IMR-90 (cell line): ENCODE data around the gene BTBD9. TPM values are rescaled to one million over a fixed set of nuclear protein-coding genes. Genes with fewer than 3 reads are reported as not detected.

Source experiments
- ATAC-seq: fragments of 200-7000 bp; cut with Tn5 transposase; 2 replicates; pipeline ENCODE4 v1.9.1; 2020; ENCODE audit warnings: low read depth, mild to moderate bottlenecking, moderate library complexity
- BruUV-seq: library from RNA; stranded (reverse); fragments of 400-500 nt; replicated peaks from 2 replicates; lab custom pipeline; 2021; lab: Mats Ljungman, UMichigan
- CTCF ChIA-PET: fragments of 300-600 bp; formaldehyde crosslinking; extraction: SDS; loops from one replicate; lab custom pipeline; 2021; ENCODE audit warnings: antibody characterized with exemption; lab: Yijun Ruan, JAX
- POLR2A ChIA-PET: fragments of 300-600 bp; sonication (Branson Sonifier 250); formaldehyde crosslinking; loops from one replicate; lab custom pipeline; 2022; ENCODE audit warnings: antibody characterized with exemption; ENCODE audit not compliant: unreplicated experiment; lab: Charles Lee
- DNase-seq: peaks from one replicate; pipeline ENCODE4 v3.0.0; 2013
- H2AFZ ChIP-seq: replicated peaks from 2 replicates; pipeline ENCODE3; 2013; ENCODE audit warnings: low read length, mild to moderate bottlenecking; ENCODE audit not compliant: poor library complexity
- H2AK5ac ChIP-seq: 2 replicates; pipeline ENCODE4 v1.6.1; 2013; ENCODE audit warnings: low read depth, low read length, inconsistent platforms
- H2AK9ac ChIP-seq: replicated peaks from 2 replicates; pipeline ENCODE3; 2013; ENCODE audit warnings: mild to moderate bottlenecking, low read depth, low read length, moderate library complexity; ENCODE audit not compliant: poor library complexity
- H2BK120ac ChIP-seq: 2 replicates; pipeline ENCODE4 v1.6.1; 2013; ENCODE audit warnings: low read depth, low read length, inconsistent platforms
- H2BK15ac ChIP-seq: 3 replicates; pipeline ENCODE4 v1.6.1; 2013; ENCODE audit warnings: low read depth, low read length, inconsistent platforms
- H2BK20ac ChIP-seq: 2 replicates; pipeline ENCODE4 v1.6.1; 2013; ENCODE audit warnings: low read depth, mild to moderate bottlenecking, inconsistent platforms, low read length, moderate library complexity
- H2BK5ac ChIP-seq: 2 replicates; pipeline ENCODE4 v1.6.1; 2013; ENCODE audit warnings: mild to moderate bottlenecking, low read depth, low read length, inconsistent platforms; ENCODE audit not compliant: poor library complexity, severe bottlenecking
- H3K14ac ChIP-seq: replicated peaks from 2 replicates; pipeline ENCODE4 v1.6.1; 2013; ENCODE audit warnings: low read depth, low read length, inconsistent platforms
- H3K18ac ChIP-seq: 2 replicates; pipeline ENCODE4 v1.6.1; 2013; ENCODE audit warnings: low read depth, low read length, control low read depth
- H3K23ac ChIP-seq: 2 replicates; pipeline ENCODE4 v1.6.1; 2013; ENCODE audit warnings: low read depth, low read length, inconsistent platforms
- H3K27ac ChIP-seq: 2 replicates; pipeline ENCODE4 v1.5.1; 2013; ENCODE audit warnings: mild to moderate bottlenecking, control low read depth, low read length; ENCODE audit not compliant: insufficient read depth
- H3K27me3 ChIP-seq: 2 replicates; pipeline ENCODE4 v1.6.1; 2013; ENCODE audit warnings: low read length; ENCODE audit not compliant: control insufficient read depth, insufficient read depth
- H3K36me3 ChIP-seq: 2 replicates; pipeline ENCODE4 v1.6.1; 2013; ENCODE audit warnings: low read length, mixed read lengths; ENCODE audit not compliant: control insufficient read depth, insufficient read depth
- H3K4ac ChIP-seq: 2 replicates; pipeline ENCODE4 v1.6.1; 2013; ENCODE audit warnings: low read depth, low read length, inconsistent platforms
- H3K4me1 ChIP-seq: 2 replicates; pipeline ENCODE4 v1.6.1; 2013; ENCODE audit warnings: low read length, mixed read lengths; ENCODE audit not compliant: control insufficient read depth, insufficient read depth
- H3K4me2 ChIP-seq: 2 replicates; pipeline ENCODE4 v1.6.1; 2013; ENCODE audit warnings: low read depth, mild to moderate bottlenecking, control low read depth, low read length, moderate library complexity
- H3K4me3 ChIP-seq: 2 replicates; pipeline ENCODE4 v1.5.1; 2013; ENCODE audit warnings: low read depth, mild to moderate bottlenecking, control low read depth, low read length, moderate library complexity; ENCODE audit not compliant: insufficient read depth
- H3K56ac ChIP-seq: 2 replicates; pipeline ENCODE4 v1.6.1; 2013; ENCODE audit warnings: low read length, inconsistent platforms; ENCODE audit not compliant: insufficient read depth; ENCODE audit errors: extremely low read depth
- H3K79me1 ChIP-seq, 2 experiments: 2 replicates each; pipeline ENCODE4 v1.6.1; 2013; ENCODE audit warnings: low read length in 2 of 2, inconsistent platforms in 1 of 2, low read depth in 1 of 2
- H3K9ac ChIP-seq: 2 replicates; pipeline ENCODE4 v1.6.1; 2013; ENCODE audit warnings: low read depth, low read length, control low read depth
- H3K9me1 ChIP-seq: 2 replicates; pipeline ENCODE4 v1.6.1; 2013; ENCODE audit warnings: low read length, inconsistent platforms; ENCODE audit not compliant: insufficient read depth
- H3K9me3 ChIP-seq: 2 replicates; pipeline ENCODE4 v1.6.1; 2013; ENCODE audit warnings: low read length; ENCODE audit not compliant: control insufficient read depth, insufficient read depth
- H4K20me1 ChIP-seq: 2 replicates; pipeline ENCODE4 v1.6.1; 2013; ENCODE audit warnings: low read length, inconsistent platforms; ENCODE audit not compliant: insufficient read depth
- H4K5ac ChIP-seq: 2 replicates; pipeline ENCODE4 v1.6.1; 2013; ENCODE audit warnings: mild to moderate bottlenecking, low read depth, low read length, control low read depth
- H4K8ac ChIP-seq, 2 experiments: 2 replicates each; pipeline ENCODE4 v1.6.1; 2013; ENCODE audit warnings: low read depth in 2 of 2, low read length in 2 of 2, control low read depth in 1 of 2, inconsistent platforms in 1 of 2
- H4K91ac ChIP-seq: 2 replicates; pipeline ENCODE4 v1.6.1; 2013; ENCODE audit warnings: low read depth, low read length, inconsistent platforms; ENCODE audit not compliant: insufficient read depth
- BHLHE40 ChIP-seq: fragments of 150-350 bp; IDR thresholded peaks from 2 replicates; pipeline ENCODE4 v1.6.1; 2016; ENCODE audit warnings: mild to moderate bottlenecking, low read depth, low read length
- CHD1 ChIP-seq: IDR thresholded peaks from 2 replicates; pipeline ENCODE4 v1.6.1; 2012; ENCODE audit warnings: low read depth, low read length, improper control_type of control experiment
- FOS ChIP-seq: fragments of 150-350 bp; IDR thresholded peaks from 2 replicates; pipeline ENCODE4 v1.6.1; 2016; ENCODE audit warnings: low read depth, low read length
- MAFK ChIP-seq: IDR thresholded peaks from 2 replicates; pipeline ENCODE4 v1.6.1; 2012; ENCODE audit warnings: low read depth, low read length, improper control_type of control experiment
- MAZ ChIP-seq: IDR thresholded peaks from 2 replicates; pipeline ENCODE4 v1.6.1; 2012; ENCODE audit warnings: low read depth, mild to moderate bottlenecking, low read length, improper control_type of control experiment, moderate library complexity, borderline replicate concordance
- MXI1 ChIP-seq: IDR thresholded peaks from 2 replicates; pipeline ENCODE4 v1.6.1; 2012; ENCODE audit warnings: low read depth, mild to moderate bottlenecking, low read length, moderate library complexity, borderline replicate concordance
- NFE2L2 ChIP-seq: fragments of 150-350 bp; IDR thresholded peaks from 2 replicates; pipeline ENCODE4 v1.6.1; 2016; ENCODE audit warnings: low read depth, mild to moderate bottlenecking, low read length
- POLR2A ChIP-seq: IDR thresholded peaks from 2 replicates; pipeline ENCODE4 v1.6.1; 2012; ENCODE audit warnings: mild to moderate bottlenecking, low read depth, low read length
- RAD21 ChIP-seq: IDR thresholded peaks from 2 replicates; pipeline ENCODE4 v1.6.1; 2012; ENCODE audit warnings: low read length, improper control_type of control experiment
- RCOR1 ChIP-seq: IDR thresholded peaks from 2 replicates; pipeline ENCODE4 v1.6.1; 2012; ENCODE audit warnings: mild to moderate bottlenecking, low read length, improper control_type of control experiment; ENCODE audit not compliant: insufficient replicate concordance
- RFX5 ChIP-seq: IDR thresholded peaks from 2 replicates; pipeline ENCODE4 v1.8.0; 2012; ENCODE audit warnings: low read depth, mild to moderate bottlenecking, low read length, moderate library complexity
- SMC3 ChIP-seq: fragments of 150-350 bp; IDR thresholded peaks from 2 replicates; pipeline ENCODE4 v1.6.1; 2016; ENCODE audit warnings: low read depth, mild to moderate bottlenecking, antibody characterized with exemption, low read length, moderate library complexity
- WGBS, 2 experiments: methylation state at CpG; one replicate each; pipeline versions ENCODE4 v1.1.5 to v1.1.7; 2013; ENCODE audit warnings: missing lambda C conversion rate in 2 of 2; ENCODE audit not compliant: insufficient read length in 1 of 2; ENCODE audit errors: extremely low coverage in 2 of 2; 5-methylcytosine and 5-hydroxymethylcytosine counted together
- dilution Hi-C: fragments of 300-500 bp; cut with HindIII; formaldehyde crosslinking; loops from one replicate; pipeline ENCODE4 v1.14.3; 2018; ENCODE audit warnings: low sequenced_read_pairs; ENCODE audit not compliant: unreplicated experiment
- in situ Hi-C: fragments of 300-500 bp; cut with MboI; formaldehyde crosslinking; loops from 3 replicates; pipeline ENCODE4 v1.14.3; 2019; ENCODE audit warnings: low sequenced_read_pairs, inconsistent platforms, mixed read lengths
- intact Hi-C: fragments of 100-400 bp; cut with micrococcal nuclease; formaldehyde crosslinking; loops from 2 replicates; pipeline ENCODE4 v1.10.0; 2022
- polyA plus RNA-seq, 3 experiments: library from polyadenylated mRNA; depleted of rRNA; stranded (reverse); fragments of >200 nt; gene quantifications; 2 replicates each; pipeline ENCODE4 v1.2.3, GENCODE V29; 2012; ENCODE audit warnings: low replicate concordance in 1 of 3
- total RNA-seq: library from RNA; depleted of rRNA; stranded (reverse); fragments of >200 nt; gene quantifications from 2 replicates; pipeline ENCODE4 v1.2.3, GENCODE V29; 2012

The BTBD9 gene
- total and polyA plus RNA-seq, 2 of the 4 experiments (the other 2 are of a cell fraction): 4.1 to 22.0 TPM

GRCh38 chr6:38650207-38650752, 10.6 kb upstream of the BTBD9 start:
- H2AFZ ChIP-seq: no peak overlapping the region
- peaks cover 3% of the 10 kb centered on the region; the same call in 1 of the 2 replicates for H3K9me1 ChIP-seq
- H2BK5ac ChIP-seq: no peak overlapping the region
- intact Hi-C loops: no loop called here
- no peak overlapping the region for H3K23ac ChIP-seq
- 100% methylated on average over 1 of the region's 5 CpGs; no CpG with 5 or more reads in 1 of the 2 experiments for WGBS, 2 experiments
- no peaks in the 10 kb centered on the region for H3K36me3 ChIP-seq
- no peaks in the 10 kb centered on the region for H4K20me1 ChIP-seq
- no peak overlapping the region for H3K27ac ChIP-seq
- H3K9ac ChIP-seq: no peak overlapping the region
- no peak overlapping the region for H3K4me3 ChIP-seq
- no peak overlapping the region for H4K8ac ChIP-seq
- in situ Hi-C loops: no loop called here
- H3K56ac ChIP-seq: no peak overlapping the region
- no peak overlapping the region for H3K4me2 ChIP-seq
- CTCF ChIA-PET: no interaction called here
- no peak for ATAC-seq
- no peaks in the 10 kb centered on the region for H3K27me3 ChIP-seq
- H3K18ac ChIP-seq: no peak overlapping the region
- H4K5ac ChIP-seq: no peak overlapping the region
- no peaks in the 10 kb centered on the region; the same call in 1 of the 2 replicates for H3K9me3 ChIP-seq
- POLR2A ChIA-PET: no interaction called here
- dilution Hi-C loops: no loop called here
- H3K4ac ChIP-seq: no peak overlapping the region
- no peak overlapping the region for H2BK15ac ChIP-seq
- H4K91ac ChIP-seq: no peak overlapping the region
- no peak for DNase-seq
- H2AK9ac ChIP-seq: no peak overlapping the region
- no peak overlapping the region for H2AK5ac ChIP-seq
- TF ChIP-seq MAFK: no peak
- no peak for TF ChIP-seq MXI1
- TF ChIP-seq RAD21: no peak
- no peak for TF ChIP-seq BHLHE40
- no peak for TF ChIP-seq RCOR1
- TF ChIP-seq SMC3: no peak
- no peak for TF ChIP-seq CHD1
- TF ChIP-seq MAZ: no peak
- TF ChIP-seq RFX5: no peak
- TF ChIP-seq NFE2L2: no peak
- TF ChIP-seq POLR2A: no peak
- no peak for TF ChIP-seq FOS
- BruUV-seq: no TSS peak
- H2BK120ac ChIP-seq: no peak overlapping the region
- no peak overlapping the region for H2BK20ac ChIP-seq
- H3K79me1 ChIP-seq: no peaks in the 10 kb centered on the region
- no peaks in the 10 kb centered on the region for H3K4me1 ChIP-seq
- H3K14ac ChIP-seq: no peak overlapping the region
